NCI-H69 (cell line): ENCODE results near the gene TFF1.

Experiments
- DNase-seq: peaks from one replicate; lab custom pipeline; 2025; lab: John Stamatoyannopoulos, UW

Gene TFF1

GRCh38 chr21:42398436-42399028, 32.2 kb upstream of the TFF1 start:
- peak; percentile 53 for DNase-seq

GRCh38 chr21:42397746-42398394, 31.5 kb upstream of the TFF1 start:
- DNase-seq: no peak

- DNase-seq: peak; percentile 54
Measured at GRCh38 chr21:42396799-42397745, 30.7 kb upstream of the TFF1 start.

- DNase-seq: no peak
Measured at GRCh38 chr21:42395905-42396651, 29.7 kb upstream of the TFF1 start, which contains the start of gene TMPRSS3. TSS of gene TMPRSS3 (minus strand) at chr21:42396052. CDS start at chr21:42395417, 635 bp downstream.

- DNase-seq: no peak
Measured at GRCh38 chr21:42395302-42395701, 29.0 kb upstream of the TFF1 start.

GRCh38 chr21:42393443-42393950, 27.2 kb upstream of the TFF1 start:
- DNase-seq: peak; percentile 32

- DNase-seq: no peak
Measured at GRCh38 chr21:42392731-42393442, 26.6 kb upstream of the TFF1 start.

GRCh38 chr21:42391297-42391696, 25.0 kb upstream of the TFF1 start:
- DNase-seq: no peak

- no peak for DNase-seq
Measured at GRCh38 chr21:42390696-42391095, 24.4 kb upstream of the TFF1 start.

GRCh38 chr21:42390193-42390592, 23.9 kb upstream of the TFF1 start:
- no peak for DNase-seq

GRCh38 chr21:42389449-42389835, 23.1 kb upstream of the TFF1 start:
- peak; percentile 73 for DNase-seq

GRCh38 chr21:42388740-42389448, 22.6 kb upstream of the TFF1 start:
- no peak for DNase-seq

- DNase-seq: no peak
Measured at GRCh38 chr21:42387843-42388340, 21.6 kb upstream of the TFF1 start.

GRCh38 chr21:42387164-42387563, 20.8 kb upstream of the TFF1 start:
- no peak for DNase-seq

- DNase-seq: no peak
Measured at GRCh38 chr21:42386034-42386591, 19.8 kb upstream of the TFF1 start.

- DNase-seq: no peak
Measured at GRCh38 chr21:42385619-42386018, 19.3 kb upstream of the TFF1 start.

- DNase-seq: peak; percentile 35
Measured at GRCh38 chr21:42384989-42385388, 18.7 kb upstream of the TFF1 start.

- DNase-seq: no peak
Measured at GRCh38 chr21:42384156-42384945, 18.0 kb upstream of the TFF1 start.

- no peak for DNase-seq
Measured at GRCh38 chr21:42383331-42383730, 17.0 kb upstream of the TFF1 start.
